ENCODE data around the gene ZNF610. TPM values are rescaled to one million over a fixed set of nuclear protein-coding genes. Genes with fewer than 3 reads are reported as not detected.

The ZNF610 gene
- total RNA-seq, 1 donor: 3.3 TPM

DNA sequence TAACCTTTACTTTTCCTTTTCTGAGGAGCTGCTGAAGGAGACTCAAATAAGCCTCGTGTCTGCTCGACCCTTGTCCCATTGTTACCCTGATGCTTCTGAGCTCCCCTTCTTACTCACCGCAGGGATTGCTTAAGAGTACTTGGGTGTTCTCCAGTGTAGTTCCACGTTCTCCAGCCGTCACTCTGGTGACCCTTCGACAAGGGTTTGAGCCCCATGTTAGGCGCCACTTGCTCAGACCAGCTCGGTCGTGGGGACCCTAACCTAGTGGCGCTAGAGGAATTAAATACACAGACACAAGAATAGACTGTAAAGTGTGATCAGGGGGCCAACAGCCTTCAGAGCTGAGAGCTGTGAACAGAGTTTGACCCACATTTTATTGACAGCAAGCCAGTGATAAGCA, 28.8 kb upstream of the ZNF610 start:
- no peak overlapping the region for H3K4me3 ChIP-seq (ENCODE audit: insufficient read depth, low read length)
- H3K4me2 ChIP-seq (ENCODE audit: insufficient read depth, low read length): no peak overlapping the region
- no peak for DNase-seq (ENCODE audit: insufficient read length, low spot score, missing footprints)
- TF ChIP-seq, protein P1, sequence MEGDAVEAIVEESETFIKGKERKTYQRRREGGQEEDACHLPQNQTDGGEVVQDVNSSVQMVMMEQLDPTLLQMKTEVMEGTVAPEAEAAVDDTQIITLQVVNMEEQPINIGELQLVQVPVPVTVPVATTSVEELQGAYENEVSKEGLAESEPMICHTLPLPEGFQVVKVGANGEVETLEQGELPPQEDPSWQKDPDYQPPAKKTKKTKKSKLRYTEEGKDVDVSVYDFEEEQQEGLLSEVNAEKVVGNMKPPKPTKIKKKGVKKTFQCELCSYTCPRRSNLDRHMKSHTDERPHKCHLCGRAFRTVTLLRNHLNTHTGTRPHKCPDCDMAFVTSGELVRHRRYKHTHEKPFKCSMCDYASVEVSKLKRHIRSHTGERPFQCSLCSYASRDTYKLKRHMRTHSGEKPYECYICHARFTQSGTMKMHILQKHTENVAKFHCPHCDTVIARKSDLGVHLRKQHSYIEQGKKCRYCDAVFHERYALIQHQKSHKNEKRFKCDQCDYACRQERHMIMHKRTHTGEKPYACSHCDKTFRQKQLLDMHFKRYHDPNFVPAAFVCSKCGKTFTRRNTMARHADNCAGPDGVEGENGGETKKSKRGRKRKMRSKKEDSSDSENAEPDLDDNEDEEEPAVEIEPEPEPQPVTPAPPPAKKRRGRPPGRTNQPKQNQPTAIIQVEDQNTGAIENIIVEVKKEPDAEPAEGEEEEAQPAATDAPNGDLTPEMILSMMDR (IDR thresholded peaks at IDR 0.05; ENCODE audit: extremely low read depth, low read depth, low read length): no peak
- peaks cover 38% of the 10 kb centered on the region for H3K36me3 ChIP-seq (ENCODE audit: insufficient read depth, low read length)
- no peaks in the 10 kb centered on the region for H3K27me3 ChIP-seq (ENCODE audit: insufficient read depth, low read length)
- no peak overlapping the region for H2AFZ ChIP-seq (ENCODE audit: low read length)
- no peak overlapping the region for H3K27ac ChIP-seq (ENCODE audit: low read depth, low read length)
- H4K20me1 ChIP-seq (ENCODE audit: insufficient read depth, low read length): no peaks in the 10 kb centered on the region
- H3K9me3 ChIP-seq (ENCODE audit: low read depth, low read length): peaks cover 25% of the 10 kb centered on the region
- no peaks in the 10 kb centered on the region for H3K4me1 ChIP-seq (ENCODE audit: insufficient read depth, low read length)
- H3K79me2 ChIP-seq (ENCODE audit: insufficient read depth, low read length): no peaks in the 10 kb centered on the region

DNA sequence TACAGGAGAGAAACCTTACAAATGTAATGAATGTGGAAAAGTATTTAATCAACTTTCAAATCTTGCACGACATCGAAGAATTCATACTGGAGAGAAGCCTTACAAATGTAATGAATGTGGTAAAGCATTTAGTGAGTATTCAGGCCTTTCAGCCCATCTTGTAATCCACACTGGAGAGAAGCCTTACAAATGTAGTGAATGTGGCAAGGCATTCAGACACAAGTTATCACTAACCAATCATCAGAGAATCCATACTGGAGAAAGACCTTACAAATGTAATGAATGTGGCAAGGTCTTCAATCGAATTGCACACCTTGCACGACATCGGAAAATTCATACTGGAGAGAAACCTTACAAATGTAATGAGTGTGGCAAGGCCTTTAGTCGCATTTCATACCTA, 13.6 kb upstream of the ZNF610 start:
- H4K20me1 ChIP-seq (ENCODE audit: insufficient read depth, low read length): no peaks in the 10 kb centered on the region
- H3K4me3 ChIP-seq (ENCODE audit: insufficient read depth, low read length): no peak overlapping the region
- H3K4me1 ChIP-seq (ENCODE audit: insufficient read depth, low read length): no peaks in the 10 kb centered on the region
- H3K9me3 ChIP-seq (ENCODE audit: low read depth, low read length): peaks cover 28% of the 10 kb centered on the region
- TF ChIP-seq, protein P1 (IDR thresholded peaks at IDR 0.05; ENCODE audit: extremely low read depth, low read depth, low read length): no peak
- DNase-seq (ENCODE audit: insufficient read length, low spot score, missing footprints): no peak
- no peaks in the 10 kb centered on the region for H3K27me3 ChIP-seq (ENCODE audit: insufficient read depth, low read length)
- H3K4me2 ChIP-seq (ENCODE audit: insufficient read depth, low read length): no peak overlapping the region
- no peaks in the 10 kb centered on the region for H3K79me2 ChIP-seq (ENCODE audit: insufficient read depth, low read length)
- H3K36me3 ChIP-seq (ENCODE audit: insufficient read depth, low read length): peaks cover 30% of the 10 kb centered on the region
- H3K27ac ChIP-seq (ENCODE audit: low read depth, low read length): no peak overlapping the region
- H2AFZ ChIP-seq (ENCODE audit: low read length): no peak overlapping the region

DNA sequence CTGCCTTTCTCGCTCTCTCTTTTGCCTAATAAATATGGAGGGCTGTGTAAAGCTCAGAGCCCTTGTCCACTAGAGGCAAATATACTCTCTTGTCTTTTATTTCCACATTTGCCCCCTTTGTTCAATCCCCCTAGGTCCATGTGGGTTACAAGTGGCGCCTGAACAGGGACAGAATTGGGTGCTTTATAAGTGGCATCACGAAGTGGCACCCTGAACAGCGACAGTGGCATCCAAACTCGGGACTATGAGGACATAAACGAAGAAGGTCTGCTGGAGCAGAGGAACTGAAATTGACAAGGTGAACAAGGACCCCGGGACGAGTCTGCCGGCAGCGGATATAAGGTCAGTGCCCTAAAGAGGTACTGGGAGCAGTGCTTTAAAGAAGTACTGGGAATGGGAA, 4.3 kb upstream of the ZNF610 start:
- Histone ChIP-seq H2AFZ (ENCODE audit: low read length) (no peak overlapping the region), H3K9me3 (ENCODE audit: low read depth, low read length) (peaks cover 9% of the 10 kb centered on the region), H3K36me3 (ENCODE audit: insufficient read depth, low read length) (no peaks in the 10 kb centered on the region), H3K27ac (ENCODE audit: low read depth, low read length) (no peak overlapping the region), H3K4me3 (ENCODE audit: insufficient read depth, low read length) (no peak overlapping the region), H3K27me3 (ENCODE audit: insufficient read depth, low read length) (no peaks in the 10 kb centered on the region), H3K79me2 (ENCODE audit: insufficient read depth, low read length) (peaks cover 5% of the 10 kb centered on the region), H4K20me1 (ENCODE audit: insufficient read depth, low read length) (no peaks in the 10 kb centered on the region), H3K4me2 (ENCODE audit: insufficient read depth, low read length) (no peak overlapping the region), H3K4me1 (ENCODE audit: insufficient read depth, low read length) (peaks cover 1% of the 10 kb centered on the region)
- peak; percentile 32 for DNase-seq (ENCODE audit: insufficient read length, low spot score, missing footprints)
- TF ChIP-seq, protein P1 (IDR thresholded peaks at IDR 0.05; ENCODE audit: extremely low read depth, low read depth, low read length): no peak

DNA sequence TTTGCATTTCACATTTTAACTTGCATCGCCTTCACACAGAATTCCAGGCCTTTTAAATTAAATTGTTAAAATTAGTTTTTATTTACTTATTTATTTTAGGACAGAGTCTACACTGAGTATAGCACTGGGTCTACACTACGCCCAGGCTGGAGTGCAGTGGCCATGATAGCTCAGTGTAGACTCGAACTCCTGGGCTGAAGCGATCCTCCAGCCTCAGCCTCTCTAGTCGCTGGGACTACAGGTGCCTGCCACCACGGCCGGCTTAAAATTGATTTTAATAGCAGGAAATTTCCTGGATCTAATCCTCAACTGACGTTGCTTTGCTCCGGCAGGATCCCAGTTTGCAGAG, 301 bp upstream of the ZNF610 start:
- TF ChIP-seq, protein P1 (IDR thresholded peaks at IDR 0.05; ENCODE audit: extremely low read depth, low read depth, low read length): no peak
- Histone ChIP-seq H3K79me2 (ENCODE audit: insufficient read depth, low read length) (peaks cover 5% of the 10 kb centered on the region), H3K9me3 (ENCODE audit: low read depth, low read length) (peaks cover 9% of the 10 kb centered on the region), H3K4me1 (ENCODE audit: insufficient read depth, low read length) (peaks cover 7% of the 10 kb centered on the region), H3K27me3 (ENCODE audit: insufficient read depth, low read length) (no peaks in the 10 kb centered on the region), H3K27ac (ENCODE audit: low read depth, low read length) (peak overlapping the region; percentile 87), H4K20me1 (ENCODE audit: insufficient read depth, low read length) (no peaks in the 10 kb centered on the region), H3K4me3 (ENCODE audit: insufficient read depth, low read length) (peak overlapping the region; percentile 97), H2AFZ (ENCODE audit: low read length) (peak overlapping the region; percentile 97), H3K36me3 (ENCODE audit: insufficient read depth, low read length) (no peaks in the 10 kb centered on the region), H3K4me2 (ENCODE audit: insufficient read depth, low read length) (peak overlapping the region; percentile 96)
- DNase-seq (ENCODE audit: insufficient read length, low spot score, missing footprints): no peak

Data from osteoblast (primary cell).